ENCODE data around the gene AIP.

GRCh38 chr11:67522338-67522737, 39.5 kb downstream of the AIP start:
- TF ChIP-seq KLF16 (tag by site-specific recombination; IDR thresholded peaks at IDR 0.05) (no peak), PATZ1 (tag by site-specific recombination; IDR thresholded peaks at IDR 0.05) (no peak), CTCF (tag by site-specific recombination; IDR thresholded peaks at IDR 0.05) (no peak), YY1 (tag by site-specific recombination; IDR thresholded peaks at IDR 0.05) (no peak), ZNF561 (tag by site-specific recombination; IDR thresholded peaks at IDR 0.05; ENCODE audit: borderline replicate concordance) (no peak), ZNF221 (tag by site-specific recombination; IDR thresholded peaks at IDR 0.05; ENCODE audit: borderline replicate concordance) (no peak), PBX3 (CRISPR knock-in tag; IDR thresholded peaks at IDR 0.05) (no peak), ZNF362 (tag by site-specific recombination; IDR thresholded peaks at IDR 0.05) (no peak), GLI4 (tag by site-specific recombination; IDR thresholded peaks at IDR 0.05) (no peak)

Data from HEK293 (cell line).